ENCODE data around the gene DNMBP.

DNMBP gene

DNA sequence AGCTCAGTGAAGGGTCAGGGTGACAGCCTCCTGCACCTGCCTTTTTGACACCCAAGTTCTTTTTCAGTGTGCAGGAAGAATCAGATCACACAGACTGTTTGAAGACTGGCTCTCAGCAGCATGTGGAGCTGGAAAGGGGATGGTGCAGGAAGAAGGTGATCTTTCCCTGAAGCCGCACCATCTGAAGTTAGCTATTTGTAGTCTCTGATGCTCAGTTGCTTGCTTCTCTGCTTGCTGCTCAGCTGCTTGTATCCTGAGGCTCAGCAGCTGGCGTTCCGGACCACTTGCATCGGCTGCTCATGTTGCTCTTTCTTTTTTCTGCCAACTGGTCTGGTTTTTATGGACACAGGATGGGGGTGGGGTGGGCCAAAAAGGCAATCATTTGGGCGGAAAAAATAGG is 15.8 kb upstream of the DNMBP start:
- no peak overlapping the region for H2AFZ ChIP-seq (ENCODE audit: low read length)
- no peaks in the 10 kb centered on the region for H3F3A ChIP-seq (ENCODE audit: insufficient read depth, low read length)
- H3K4me3 ChIP-seq (ENCODE audit: low read length), result no peak overlapping the region
- H3K9me2 ChIP-seq (replicated peaks; ENCODE audit: insufficient read depth, low read length), result no peaks in the 10 kb centered on the region
- no peak overlapping the region for H3K4me2 ChIP-seq (ENCODE audit: low read depth, low read length)
- H3K27me3 ChIP-seq (replicated peaks; ENCODE audit: insufficient read depth, low read length), result 0 out of 2 replicates have a peak, but pooled peaks cover 3% of the 10 kb centered on the region
- H3K79me2 ChIP-seq (ENCODE audit: low read length), result no peaks in the 10 kb centered on the region
- DNase-seq, result no peak
- peaks cover 5% of the 10 kb centered on the region for H3K4me1 ChIP-seq (ENCODE audit: low read length)
- no peaks in the 10 kb centered on the region for H4K20me1 ChIP-seq (ENCODE audit: insufficient read depth, low read length)
- H3K27ac ChIP-seq (ENCODE audit: low read length), result no peak overlapping the region
- H3K36me3 ChIP-seq (replicated peaks; ENCODE audit: insufficient read depth, low read length), result no peaks in the 10 kb centered on the region
- no peaks in the 10 kb centered on the region for H3K9me3 ChIP-seq (replicated peaks; ENCODE audit: insufficient read depth, low read length)
- H3K9ac ChIP-seq (ENCODE audit: low read length), result no peak overlapping the region
- TF ChIP-seq, protein P1, sequence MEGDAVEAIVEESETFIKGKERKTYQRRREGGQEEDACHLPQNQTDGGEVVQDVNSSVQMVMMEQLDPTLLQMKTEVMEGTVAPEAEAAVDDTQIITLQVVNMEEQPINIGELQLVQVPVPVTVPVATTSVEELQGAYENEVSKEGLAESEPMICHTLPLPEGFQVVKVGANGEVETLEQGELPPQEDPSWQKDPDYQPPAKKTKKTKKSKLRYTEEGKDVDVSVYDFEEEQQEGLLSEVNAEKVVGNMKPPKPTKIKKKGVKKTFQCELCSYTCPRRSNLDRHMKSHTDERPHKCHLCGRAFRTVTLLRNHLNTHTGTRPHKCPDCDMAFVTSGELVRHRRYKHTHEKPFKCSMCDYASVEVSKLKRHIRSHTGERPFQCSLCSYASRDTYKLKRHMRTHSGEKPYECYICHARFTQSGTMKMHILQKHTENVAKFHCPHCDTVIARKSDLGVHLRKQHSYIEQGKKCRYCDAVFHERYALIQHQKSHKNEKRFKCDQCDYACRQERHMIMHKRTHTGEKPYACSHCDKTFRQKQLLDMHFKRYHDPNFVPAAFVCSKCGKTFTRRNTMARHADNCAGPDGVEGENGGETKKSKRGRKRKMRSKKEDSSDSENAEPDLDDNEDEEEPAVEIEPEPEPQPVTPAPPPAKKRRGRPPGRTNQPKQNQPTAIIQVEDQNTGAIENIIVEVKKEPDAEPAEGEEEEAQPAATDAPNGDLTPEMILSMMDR (IDR thresholded peaks at IDR 0.05; ENCODE audit: low read length), result no peak
- TF ChIP-seq EZH2 (optimal IDR thresholded peaks at IDR 0.05; ENCODE audit: low read depth, low read length), result no peak
- no peak for TF ChIP-seq EZH2phosphoT487 (IDR thresholded peaks at IDR 0.05; ENCODE audit: low read length)

DNA sequence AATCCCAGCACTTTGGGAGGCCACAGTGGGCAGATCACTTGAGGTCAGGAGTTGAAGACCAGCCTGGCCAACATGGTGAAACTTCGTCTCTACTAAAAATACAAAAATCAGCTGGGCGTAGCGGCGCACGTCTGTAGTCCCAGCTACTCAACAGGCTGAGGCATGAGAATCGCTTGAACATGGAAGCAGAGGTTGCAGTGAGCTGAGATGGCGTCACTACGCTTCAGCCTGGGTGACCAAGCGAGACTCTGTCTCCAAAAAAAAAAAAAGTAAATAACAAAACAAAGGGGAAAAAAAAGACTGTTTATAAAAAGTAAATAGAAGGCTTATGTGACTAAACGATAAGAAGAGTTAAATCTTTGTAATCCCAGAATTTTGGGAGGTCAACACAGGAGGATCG is 15.0 kb upstream of the DNMBP start:
- Histone ChIP-seq H3K9ac (ENCODE audit: low read length) (no peak overlapping the region), H2AFZ (ENCODE audit: low read length) (no peak overlapping the region), H4K20me1 (ENCODE audit: insufficient read depth, low read length) (no peaks in the 10 kb centered on the region)

DNA sequence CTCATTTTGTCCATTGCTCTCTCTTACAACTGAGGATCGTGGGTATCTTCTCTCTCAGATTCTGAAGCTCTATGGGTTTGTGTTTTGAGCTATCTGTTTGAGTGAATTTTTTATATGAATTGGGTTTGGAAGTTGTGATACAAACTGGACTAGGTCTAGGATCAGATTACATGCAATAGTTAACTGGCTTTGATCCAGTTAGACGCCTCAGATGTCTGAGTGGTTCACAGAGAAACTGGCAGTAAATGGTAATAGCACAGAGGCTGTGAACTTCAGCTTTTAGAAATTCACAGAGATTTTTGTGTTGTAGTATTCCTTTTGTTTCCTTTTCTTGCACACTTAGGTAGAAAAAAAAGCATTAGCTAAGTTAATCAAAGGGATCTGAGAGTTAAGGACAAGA is 12.7 kb upstream of the DNMBP start:
- Histone ChIP-seq H3K36me3 (replicated peaks; ENCODE audit: insufficient read depth, low read length) (no peaks in the 10 kb centered on the region), H3K9ac (ENCODE audit: low read length) (no peak overlapping the region), H3K4me3 (ENCODE audit: low read length) (no peak overlapping the region), H3K27me3 (replicated peaks; ENCODE audit: insufficient read depth, low read length) (0 out of 2 replicates have a peak, but pooled peaks cover 3% of the 10 kb centered on the region), H2AFZ (ENCODE audit: low read length) (no peak overlapping the region), H4K20me1 (ENCODE audit: insufficient read depth, low read length) (no peaks in the 10 kb centered on the region), H3F3A (ENCODE audit: insufficient read depth, low read length) (no peaks in the 10 kb centered on the region), H3K9me2 (replicated peaks; ENCODE audit: insufficient read depth, low read length) (no peaks in the 10 kb centered on the region), H3K27ac (ENCODE audit: low read length) (no peak overlapping the region), H3K79me2 (ENCODE audit: low read length) (no peaks in the 10 kb centered on the region), H3K9me3 (replicated peaks; ENCODE audit: insufficient read depth, low read length) (no peaks in the 10 kb centered on the region), H3K4me1 (ENCODE audit: low read length) (peaks cover 10% of the 10 kb centered on the region), H3K4me2 (ENCODE audit: low read depth, low read length) (no peak overlapping the region)
- no peak for DNase-seq
- TF ChIP-seq EZH2 (optimal IDR thresholded peaks at IDR 0.05; ENCODE audit: low read depth, low read length) (no peak), EZH2phosphoT487 (IDR thresholded peaks at IDR 0.05; ENCODE audit: low read length) (no peak)
- TF ChIP-seq, protein P1 (IDR thresholded peaks at IDR 0.05; ENCODE audit: low read length), result no peak

More for the DNA sequence above, 15.0 kb upstream of the DNMBP start:
- peaks cover 10% of the 10 kb centered on the region for H3K4me1 ChIP-seq (ENCODE audit: low read length)
- H3K9me2 ChIP-seq (replicated peaks; ENCODE audit: insufficient read depth, low read length), result no peaks in the 10 kb centered on the region
- H3K4me2 ChIP-seq (ENCODE audit: low read depth, low read length), result no peak overlapping the region
- no peaks in the 10 kb centered on the region for H3K36me3 ChIP-seq (replicated peaks; ENCODE audit: insufficient read depth, low read length)
- H3K27ac ChIP-seq (ENCODE audit: low read length), result no peak overlapping the region
- H3K4me3 ChIP-seq (ENCODE audit: low read length), result no peak overlapping the region
- DNase-seq, result no peak
- no peaks in the 10 kb centered on the region for H3F3A ChIP-seq (ENCODE audit: insufficient read depth, low read length)
- TF ChIP-seq, protein P1 (IDR thresholded peaks at IDR 0.05; ENCODE audit: low read length), result no peak
- TF ChIP-seq EZH2 (optimal IDR thresholded peaks at IDR 0.05; ENCODE audit: low read depth, low read length) (no peak), EZH2phosphoT487 (IDR thresholded peaks at IDR 0.05; ENCODE audit: low read length) (no peak)
- no peaks in the 10 kb centered on the region for H3K79me2 ChIP-seq (ENCODE audit: low read length)
- 0 out of 2 replicates have a peak, but pooled peaks cover 3% of the 10 kb centered on the region for H3K27me3 ChIP-seq (replicated peaks; ENCODE audit: insufficient read depth, low read length)
- H3K9me3 ChIP-seq (replicated peaks; ENCODE audit: insufficient read depth, low read length), result no peaks in the 10 kb centered on the region
